Measurements from ENCODE around the gene SIPA1.

- TF ChIP-seq POLR2A (IDR thresholded peaks at IDR 0.05) (no peak), CTCF (IDR thresholded peaks at IDR 0.05) (no peak), EP300 (IDR thresholded peaks at IDR 0.05) (no peak)
Observed at GRCh38 chr11:65695459-65696241, 57.7 kb downstream of the SIPA1 start.

Data from ovary (tissue), 3 donors.